Activated naive CD4-positive, alpha-beta T cell treated with anti-CD3 and anti-CD28 coated beads, Interleukin-2, amount 50 U/mL, for 16 hours (primary cell): Measurements from ENCODE around the gene ITGB6.
"Not testable (repeated sequence)": the region's sequence is repeated elsewhere in the genome, so short reads cannot be mapped to it uniquely, and the experiment has no call there.

Source experiments
- DNase-seq: peaks from one replicate; pipeline ENCODE4 v3.0.0-alpha.2; 2020

ITGB6 gene

GRCh38 chr2:160132761-160133160 is 67.3 kb downstream of the ITGB6 start:
- DNase-seq: no peak

DNA sequence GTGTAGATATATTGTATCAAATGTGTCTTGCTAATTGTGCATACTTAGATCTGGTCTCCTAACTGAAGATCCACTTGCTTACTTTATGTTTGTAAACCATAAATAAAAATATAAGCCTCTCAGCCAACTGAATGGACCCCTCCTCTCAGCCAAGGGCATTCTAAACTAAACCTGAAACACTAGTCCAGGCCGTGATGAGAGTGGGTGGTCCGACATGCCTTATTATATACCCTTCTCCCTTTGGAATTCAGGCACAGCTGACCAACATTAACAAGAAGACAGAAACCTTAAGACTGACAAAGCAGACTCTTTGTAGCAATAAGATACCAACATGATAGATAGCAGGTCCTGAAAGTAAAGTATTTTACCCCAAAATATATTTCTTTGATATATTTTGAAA is 73.3 kb downstream of the ITGB6 start:
- no peak for DNase-seq

DNA sequence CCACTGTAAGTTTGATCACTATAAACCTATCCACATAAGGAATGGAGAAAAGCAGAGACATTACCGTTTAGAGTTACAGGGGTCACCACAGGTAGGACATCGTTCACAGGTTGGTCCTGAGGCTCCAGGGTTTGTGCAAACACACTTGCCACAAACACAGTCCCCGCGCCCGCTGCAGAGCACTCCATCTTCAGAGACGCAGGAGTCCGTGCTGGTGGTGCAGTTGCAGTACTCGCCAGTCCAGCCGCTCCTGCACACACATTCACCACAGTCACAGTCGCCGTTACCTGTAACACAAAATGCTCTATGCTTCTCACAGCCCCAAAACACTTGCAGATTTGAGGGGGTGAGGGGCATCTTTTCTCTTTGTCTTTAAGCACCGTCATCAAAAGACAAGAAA is 73.8 kb downstream of the ITGB6 start:
- DNase-seq: no peak

DNA sequence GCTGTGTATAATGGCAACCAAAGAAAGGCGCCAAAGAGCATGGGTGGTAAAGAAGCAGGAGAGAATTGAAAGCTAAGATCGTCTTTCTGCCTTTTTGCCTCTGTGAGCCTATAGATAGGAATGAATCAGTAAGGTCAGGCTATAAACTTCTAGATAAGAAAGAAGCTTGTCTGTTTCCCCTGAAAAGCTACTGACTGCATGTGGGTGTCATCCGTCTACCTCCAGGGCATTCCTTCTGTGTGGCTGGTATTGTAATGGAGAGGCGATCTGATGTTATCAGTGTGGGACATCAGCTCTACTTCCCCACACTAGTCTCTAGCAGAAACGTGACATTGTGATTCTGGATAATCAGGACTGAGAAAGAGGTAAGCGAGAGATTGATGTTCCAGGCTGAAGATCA is 74.2 kb downstream of the ITGB6 start:
- DNase-seq: no peak

DNA sequence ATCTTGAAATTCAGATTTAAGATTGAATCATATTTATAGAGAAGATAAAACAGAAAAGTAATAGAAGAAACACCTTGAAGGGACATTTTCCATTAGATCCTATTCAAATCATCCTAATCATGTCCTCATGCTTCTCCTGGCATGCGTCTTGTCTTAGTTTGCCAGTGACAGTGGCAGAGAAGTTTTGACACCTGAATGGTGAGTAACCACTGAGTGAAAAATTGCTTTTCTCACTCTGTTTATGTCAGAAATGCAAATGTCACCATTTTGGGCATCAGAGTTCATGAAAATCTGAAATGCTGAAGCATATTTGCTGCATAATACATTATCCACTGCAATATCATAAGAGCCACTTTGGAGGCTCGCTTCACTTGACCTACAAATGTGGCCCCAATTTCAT is 74.7 kb downstream of the ITGB6 start:
- no peak for DNase-seq

GRCh38 chr2:160124571-160124970 is 75.5 kb downstream of the ITGB6 start:
- DNase-seq: no peak

DNA sequence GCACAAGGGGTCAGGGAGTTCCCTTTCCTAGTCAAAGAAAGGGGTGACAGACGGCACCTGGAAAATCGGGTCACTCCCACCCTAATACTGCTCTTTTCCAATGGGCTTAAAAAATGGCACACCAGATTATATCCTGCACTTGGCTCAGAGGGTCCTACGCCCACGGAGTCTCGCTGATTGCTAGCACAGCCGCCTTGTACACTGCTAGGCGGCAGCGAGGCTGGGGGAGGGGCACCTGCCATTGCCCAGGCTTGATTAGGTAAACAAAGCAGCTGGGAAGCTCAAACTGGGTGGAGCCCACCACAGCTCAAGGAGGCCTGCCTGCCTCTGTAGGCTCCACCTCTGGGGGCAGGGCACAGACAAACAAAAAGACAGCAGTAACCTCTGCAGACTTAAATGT is 85.4 kb downstream of the ITGB6 start:
- not testable (repeated sequence) for DNase-seq

DNA sequence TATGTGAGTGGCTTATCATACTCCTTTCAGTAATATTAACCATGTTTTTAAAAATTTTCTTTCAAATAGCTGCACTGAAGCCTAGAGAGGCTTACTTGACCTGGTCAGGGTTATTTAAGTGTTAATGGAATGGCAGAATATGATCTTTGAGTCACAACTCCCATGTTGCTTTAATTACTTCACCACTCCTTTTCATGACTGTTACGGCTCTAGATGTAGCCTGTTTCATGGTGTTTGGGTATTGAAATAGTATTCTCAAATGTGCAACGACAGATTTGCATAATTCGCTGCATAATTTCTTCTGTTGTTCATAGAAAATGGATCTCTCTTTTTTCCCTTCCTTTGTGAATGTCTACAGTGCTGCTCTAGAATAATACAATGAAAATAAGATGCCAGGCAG is 86.1 kb downstream of the ITGB6 start:
- DNase-seq: no peak

- no peak for DNase-seq
These were observed 87.9 kb downstream of the ITGB6 start for GRCh38 chr2:160111951-160112798.

- DNase-seq: no peak
These were observed 89.3 kb downstream of the ITGB6 start for GRCh38 chr2:160110674-160111239.

DNA sequence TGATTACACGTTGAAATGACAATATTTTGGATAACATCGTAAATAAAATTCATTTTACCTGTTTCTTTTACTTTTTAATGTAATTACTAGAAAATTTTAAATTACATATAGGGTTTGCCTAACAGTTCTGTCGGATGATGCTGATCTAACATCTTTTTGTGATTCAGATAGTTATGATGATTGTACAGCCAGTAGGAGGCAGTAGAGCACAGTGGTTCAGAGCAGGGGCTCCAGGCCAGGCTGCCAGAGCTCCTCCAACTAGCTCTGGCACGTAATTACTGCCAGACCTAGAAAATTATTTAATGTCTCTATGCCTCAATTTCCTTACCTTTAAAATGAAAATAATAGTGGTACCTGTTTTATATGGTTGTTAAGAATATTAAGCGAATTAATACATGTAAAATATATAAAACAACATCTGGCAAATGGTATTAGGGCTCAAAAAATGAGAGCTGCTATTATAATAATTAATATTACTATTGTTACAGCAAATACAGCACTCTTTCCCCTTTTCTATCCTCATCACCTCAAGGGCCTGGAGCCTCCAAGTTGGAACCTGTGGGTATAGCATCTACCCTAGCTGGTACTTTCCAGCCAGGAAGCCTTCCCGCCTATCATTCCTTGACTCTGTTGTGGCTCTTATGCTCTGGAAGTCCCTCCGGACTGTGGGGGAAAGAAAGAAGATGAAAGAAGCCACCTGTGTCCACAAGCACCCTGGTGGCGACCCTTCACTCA is 90.0 kb downstream of the ITGB6 start:
- peak; percentile 59 for DNase-seq

DNA sequence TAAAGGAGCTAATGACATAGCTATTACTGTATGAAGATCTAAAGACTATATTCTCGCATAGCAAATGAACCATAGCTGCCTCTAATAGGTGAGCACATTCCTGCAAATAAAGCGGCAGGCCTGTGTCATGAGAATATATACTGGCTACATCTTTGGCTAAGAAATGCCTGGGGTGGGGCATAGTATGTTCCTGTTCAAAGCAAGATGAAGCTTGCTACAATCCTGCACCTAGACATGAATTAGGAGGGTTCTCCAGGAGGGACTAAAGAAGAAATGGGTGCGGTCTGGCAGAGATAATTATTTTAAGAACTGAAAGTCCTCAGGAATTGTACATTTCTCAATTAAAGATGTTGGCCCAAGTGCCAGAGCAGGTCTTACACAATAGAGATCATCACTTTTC is 90.8 kb downstream of the ITGB6 start:
- no peak for DNase-seq

GRCh38 chr2:160108646-160109045 is 91.4 kb downstream of the ITGB6 start:
- DNase-seq: no peak

- DNase-seq: no peak
These were observed 94.7 kb downstream of the ITGB6 start for GRCh38 chr2:160105366-160105765.

- DNase-seq: no peak
These were observed 96.0 kb downstream of the ITGB6 start for GRCh38 chr2:160104115-160104514.

- DNase-seq: no peak
These were observed 102.7 kb downstream of the ITGB6 start for GRCh38 chr2:160097326-160097725.

DNA sequence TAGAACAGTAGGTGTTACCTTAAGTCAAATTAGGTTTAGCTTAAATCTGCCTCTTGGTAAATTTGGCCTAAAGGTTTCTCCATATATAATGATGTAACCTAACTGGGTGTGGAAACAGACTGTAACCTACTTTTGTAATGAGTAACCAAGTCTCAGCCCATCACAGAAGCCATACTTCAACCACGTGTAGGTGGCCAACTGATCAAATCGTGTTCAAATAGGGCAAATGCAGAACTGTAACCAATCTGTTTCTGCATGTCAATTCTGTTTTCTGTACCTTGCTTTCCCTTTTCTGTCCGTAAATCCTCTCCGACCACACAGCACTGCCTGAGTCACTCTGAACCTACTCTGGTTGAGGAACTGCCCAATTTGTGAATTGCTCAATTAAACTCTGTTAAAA is 103.7 kb downstream of the ITGB6 start:
- no peak for DNase-seq

DNA sequence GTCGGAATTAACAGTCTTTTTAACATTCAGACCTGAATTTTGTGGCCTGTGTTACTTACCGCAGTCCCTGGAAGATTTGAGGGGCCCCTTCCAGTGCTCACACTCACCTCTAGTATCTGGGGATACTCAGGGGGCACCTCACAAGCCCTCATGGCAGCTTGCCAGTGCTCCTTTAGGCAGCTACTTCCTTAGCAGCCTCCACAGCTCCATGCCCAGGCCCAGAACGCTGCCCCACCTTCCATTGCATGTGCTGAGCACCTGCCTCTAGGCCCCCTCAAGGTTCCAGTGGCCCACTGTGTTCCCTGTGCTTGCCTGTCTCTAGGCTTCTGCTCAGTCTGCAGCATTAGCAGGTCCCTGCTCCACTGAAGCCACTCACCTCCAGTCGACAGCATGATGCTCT is 107.6 kb downstream of the ITGB6 start:
- DNase-seq: no peak

DNA sequence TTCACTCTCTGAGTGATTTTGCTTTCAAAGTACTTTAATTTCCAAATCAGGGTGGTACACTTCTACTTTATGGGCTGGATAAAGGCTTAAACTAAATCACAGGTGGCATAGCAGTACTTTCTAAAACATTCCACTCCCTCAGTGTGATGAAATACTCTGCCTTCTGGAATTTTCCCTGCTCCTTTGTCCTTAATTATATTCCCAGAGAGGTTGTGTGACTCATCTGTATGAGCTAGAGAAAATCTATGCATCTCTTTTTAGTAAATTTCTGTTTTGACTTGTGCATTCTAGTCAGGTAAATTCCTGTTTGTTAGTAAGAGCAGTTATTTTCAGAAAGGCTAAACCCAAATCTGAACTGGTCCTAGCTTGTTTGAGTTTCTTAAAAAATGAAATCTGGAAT is 108.7 kb downstream of the ITGB6 start:
- DNase-seq: no peak

DNA sequence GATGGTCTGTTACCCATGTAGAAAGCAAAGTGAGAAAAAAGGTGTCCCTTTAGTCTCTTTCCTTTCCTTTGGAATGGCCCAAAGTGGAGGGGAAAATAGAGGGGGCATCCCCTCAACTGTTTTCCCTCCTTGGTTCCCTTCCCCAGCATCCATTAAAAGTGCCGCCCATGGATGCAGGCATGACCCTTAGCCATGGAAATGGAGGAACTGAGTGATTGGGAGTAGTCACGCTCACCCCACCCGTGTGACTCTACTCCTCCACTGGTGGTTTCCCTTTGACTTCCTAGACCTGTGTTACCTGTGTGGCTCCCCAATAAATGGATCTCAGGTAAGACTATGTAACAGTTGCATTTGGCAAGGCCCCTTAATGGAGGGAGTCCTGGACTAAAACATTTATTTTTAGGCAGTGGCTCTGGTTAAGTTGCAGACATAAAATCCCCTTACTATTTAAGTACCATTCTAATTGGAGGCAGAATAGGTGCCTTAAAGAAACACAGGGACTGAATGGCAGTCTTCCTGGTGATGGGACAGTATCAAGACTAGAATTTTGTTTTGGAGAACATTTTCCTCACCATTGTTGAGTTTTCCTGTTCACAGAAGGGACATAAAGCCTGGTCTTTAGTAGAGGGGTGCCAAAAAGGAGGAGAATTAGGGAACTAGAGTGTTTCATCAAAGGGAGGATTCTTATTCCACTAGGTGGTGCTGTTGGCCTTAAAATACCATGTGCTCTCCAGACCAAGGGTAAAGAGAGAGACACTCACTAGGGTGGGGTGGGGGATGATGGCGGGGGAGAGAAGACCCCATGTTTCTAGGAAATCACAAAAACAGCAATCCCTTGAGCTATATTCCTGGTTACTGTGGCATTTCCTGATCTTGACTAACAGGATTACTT is 112.0 kb downstream of the ITGB6 start:
- no peak for DNase-seq

DNA sequence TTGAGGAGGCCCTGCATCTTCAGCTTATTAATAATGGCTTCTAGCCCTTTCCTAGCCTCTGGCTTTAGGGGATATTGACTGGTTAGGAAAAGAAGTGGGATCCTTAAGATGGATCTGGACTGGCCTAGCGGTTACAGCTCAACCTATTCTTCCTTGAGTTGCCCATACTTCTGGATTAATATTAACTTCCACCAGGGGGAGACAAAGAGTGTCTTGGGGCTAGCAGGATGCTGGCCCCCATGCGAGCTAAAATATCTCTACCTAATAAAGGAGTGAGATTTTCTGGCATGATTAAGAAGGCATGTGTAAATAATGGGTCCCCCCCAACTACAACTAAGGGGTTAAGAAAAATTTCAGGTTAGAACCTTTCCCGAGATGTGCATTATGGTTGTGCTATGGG is 114.4 kb downstream of the ITGB6 start:
- DNase-seq: no peak

DNA sequence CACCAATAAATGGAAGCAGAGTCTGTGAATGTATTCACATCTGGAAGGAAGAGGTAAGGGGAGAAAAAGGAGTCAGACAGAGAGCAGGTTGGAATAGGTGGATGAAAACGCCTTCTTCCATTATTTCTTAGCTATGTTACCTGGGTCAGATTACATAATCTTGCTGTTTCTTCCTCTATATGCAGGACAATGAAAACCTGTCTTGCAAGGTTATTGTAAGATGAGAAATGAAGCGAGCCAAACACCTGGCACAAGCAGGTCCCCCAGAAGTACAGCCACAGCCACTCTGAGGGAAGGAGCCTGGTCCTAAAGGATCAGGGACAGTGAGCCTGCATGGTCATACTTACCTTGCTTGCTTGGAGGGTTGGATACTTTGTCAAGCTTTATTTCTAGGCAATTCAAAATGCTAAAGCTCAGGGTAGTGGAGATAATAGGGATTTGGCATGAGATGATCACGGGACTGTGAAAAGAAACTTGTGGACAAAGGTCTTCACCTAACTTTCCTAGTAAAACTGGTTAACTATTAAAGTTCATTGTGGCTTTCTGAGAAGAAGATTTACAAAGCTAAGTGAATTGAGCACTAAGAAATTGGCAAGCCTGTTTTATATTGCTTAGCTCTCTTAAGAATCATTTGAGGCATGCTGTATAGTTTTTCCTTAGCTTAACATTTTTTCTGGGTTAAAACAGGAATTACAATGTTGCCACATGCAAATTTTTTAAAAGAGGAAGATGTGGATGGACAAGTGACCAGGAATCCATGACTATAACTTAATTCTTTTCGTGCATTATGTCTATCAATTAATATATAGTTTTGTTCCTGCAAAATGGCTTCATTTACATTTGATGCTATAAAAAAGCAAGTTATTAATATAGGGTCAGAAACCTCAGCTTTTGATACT is 121.9 kb downstream of the ITGB6 start:
- DNase-seq: no peak
